ENCODE measurements around the gene EFNB2.
A peak's percentile ranks its signal among the peaks of the same experiment; 100 is the strongest.

Gene EFNB2

DNA sequence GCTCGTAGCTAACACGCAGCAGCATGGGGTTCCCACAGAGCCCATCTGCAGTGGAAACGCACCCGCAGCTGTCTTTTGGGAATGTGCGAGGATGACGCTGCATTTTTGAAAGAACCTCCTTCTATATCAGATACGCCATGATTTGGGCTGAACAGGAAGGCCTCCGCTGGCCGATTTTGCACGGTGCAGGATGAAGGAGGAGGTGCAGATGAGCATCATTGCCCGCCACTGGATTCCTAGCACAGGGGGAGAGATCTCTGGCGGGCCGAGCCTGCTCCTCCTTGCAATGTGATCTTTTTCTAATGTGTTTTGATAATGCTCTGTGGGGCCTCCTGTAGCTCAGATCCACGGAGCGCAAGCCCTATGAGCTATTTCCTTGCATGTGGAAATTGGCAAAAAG lies 55.5 kb downstream of the EFNB2 start:
- no peak for DNase-seq

- no peak for DNase-seq
Measured at GRCh38 chr13:106478116-106478515, 57.3 kb downstream of the EFNB2 start.

GRCh38 chr13:106477303-106477702 lies 58.2 kb downstream of the EFNB2 start:
- DNase-seq, result no peak

DNA sequence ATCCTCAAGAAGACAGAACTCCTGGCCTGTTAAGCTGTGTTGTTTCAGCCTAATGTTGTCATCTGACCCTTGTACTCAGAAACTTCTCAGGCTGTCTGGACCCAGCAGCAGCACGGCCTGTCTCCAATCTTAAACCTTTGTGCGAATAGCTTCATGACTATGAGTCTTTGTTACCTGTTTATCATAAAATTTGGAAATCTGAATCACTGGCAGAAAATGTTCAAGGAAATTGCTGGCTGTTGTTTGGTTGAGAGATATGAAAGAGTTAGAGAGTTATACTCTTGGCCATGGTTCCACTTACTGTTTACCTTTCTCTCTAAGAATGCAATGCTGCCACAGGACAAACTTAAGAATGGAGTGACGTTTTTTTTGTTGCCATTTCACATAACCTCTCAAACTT lies 59.6 kb downstream of the EFNB2 start:
- no peak for DNase-seq

DNA sequence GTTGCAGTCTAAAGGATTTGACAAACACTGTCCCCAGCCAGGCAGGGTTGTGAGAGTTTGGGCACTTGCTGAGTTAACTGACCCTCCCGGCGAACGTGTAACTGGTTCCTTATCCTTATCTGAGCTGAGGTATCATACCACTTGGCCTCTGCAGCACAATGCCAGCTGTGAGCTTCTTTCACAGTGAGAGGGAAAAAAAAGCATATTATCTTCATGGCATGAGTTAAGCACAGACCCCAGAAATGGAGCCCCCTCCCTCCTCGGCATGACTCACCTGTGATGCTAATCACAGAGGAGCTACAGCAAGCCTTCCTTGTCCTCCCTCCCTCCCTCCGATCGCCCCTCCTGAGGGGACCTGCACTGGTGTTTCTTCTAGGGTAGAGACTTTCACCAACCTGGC lies 60.5 kb downstream of the EFNB2 start:
- no peak for DNase-seq

- no peak for DNase-seq
Measured at GRCh38 chr13:106473154-106473553, 62.3 kb downstream of the EFNB2 start.

- DNase-seq, result no peak
Measured at GRCh38 chr13:106472621-106473020, 62.8 kb downstream of the EFNB2 start.

DNA sequence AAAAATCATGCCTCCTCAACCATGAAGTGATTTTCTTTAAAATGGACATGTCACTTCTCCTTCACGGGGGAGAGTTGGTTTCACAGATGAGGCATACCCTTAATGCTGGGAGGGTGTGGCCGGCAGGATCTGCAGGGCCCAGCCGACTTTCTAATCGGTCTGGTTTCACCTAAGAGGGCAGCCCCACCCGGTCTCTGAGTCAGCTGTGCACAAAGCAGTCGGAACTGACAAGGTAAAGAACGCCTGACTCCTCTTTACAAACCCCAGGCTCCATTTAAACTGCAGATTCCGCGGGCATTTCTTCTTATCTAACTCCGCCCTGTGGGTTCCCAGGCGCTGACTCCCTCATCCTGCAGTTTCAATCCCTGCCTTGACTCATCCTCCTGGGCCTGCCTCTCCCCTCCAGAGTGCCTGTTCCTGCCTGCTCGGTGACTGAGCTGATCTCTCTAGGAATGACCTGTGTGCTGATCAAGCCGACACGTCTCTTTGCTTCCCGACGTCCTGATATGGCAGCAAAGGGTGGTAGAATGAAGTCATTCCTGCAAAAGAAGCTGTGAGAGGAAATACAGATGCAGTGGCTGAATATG lies 63.4 kb downstream of the EFNB2 start:
- DNase-seq, result no peak

GRCh38 chr13:106470576-106470975 lies 64.9 kb downstream of the EFNB2 start:
- no peak for DNase-seq

DNA sequence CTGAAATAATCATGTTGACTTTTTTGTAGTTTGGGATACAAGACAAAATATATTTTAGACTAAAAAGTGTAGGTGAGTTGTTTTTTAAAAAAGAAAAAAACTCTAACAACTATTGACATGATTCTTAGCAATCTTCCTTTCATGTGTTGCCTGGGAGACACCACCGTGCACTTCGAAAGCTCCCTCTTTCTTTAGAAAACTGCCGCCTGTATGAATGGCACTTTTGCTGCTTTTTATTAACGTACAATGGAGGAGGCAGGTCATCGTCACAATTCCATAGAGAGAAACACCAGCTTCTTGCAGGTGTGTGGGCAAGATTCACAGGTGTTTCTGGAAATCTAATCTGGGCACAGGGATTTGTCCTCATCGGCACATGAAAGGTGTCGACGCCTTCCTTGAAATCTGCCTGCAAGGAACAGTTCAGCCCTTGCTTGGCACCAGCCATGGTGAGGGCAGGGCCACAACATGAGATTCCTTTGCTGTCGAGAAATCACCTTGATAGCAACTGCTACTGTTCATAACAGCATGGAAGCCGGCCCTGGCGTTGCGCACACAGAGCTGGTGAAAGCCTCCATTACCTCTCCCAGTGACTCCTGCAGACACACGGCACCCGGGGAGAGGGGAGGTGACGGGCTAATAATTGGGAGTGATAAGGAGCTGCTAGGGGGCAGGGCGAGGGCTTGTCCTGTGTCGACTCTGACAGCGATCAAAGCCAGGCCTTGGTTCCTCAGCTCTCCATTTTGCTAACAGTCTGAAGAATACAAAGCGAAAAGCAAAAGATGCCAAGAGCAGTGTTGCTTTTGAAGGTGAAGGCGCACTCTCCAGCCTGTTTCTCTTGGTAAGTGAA lies 66.5 kb downstream of the EFNB2 start:
- DNase-seq, result no peak

- DNase-seq, result no peak
Measured at GRCh38 chr13:106468207-106468606, 67.3 kb downstream of the EFNB2 start.

DNA sequence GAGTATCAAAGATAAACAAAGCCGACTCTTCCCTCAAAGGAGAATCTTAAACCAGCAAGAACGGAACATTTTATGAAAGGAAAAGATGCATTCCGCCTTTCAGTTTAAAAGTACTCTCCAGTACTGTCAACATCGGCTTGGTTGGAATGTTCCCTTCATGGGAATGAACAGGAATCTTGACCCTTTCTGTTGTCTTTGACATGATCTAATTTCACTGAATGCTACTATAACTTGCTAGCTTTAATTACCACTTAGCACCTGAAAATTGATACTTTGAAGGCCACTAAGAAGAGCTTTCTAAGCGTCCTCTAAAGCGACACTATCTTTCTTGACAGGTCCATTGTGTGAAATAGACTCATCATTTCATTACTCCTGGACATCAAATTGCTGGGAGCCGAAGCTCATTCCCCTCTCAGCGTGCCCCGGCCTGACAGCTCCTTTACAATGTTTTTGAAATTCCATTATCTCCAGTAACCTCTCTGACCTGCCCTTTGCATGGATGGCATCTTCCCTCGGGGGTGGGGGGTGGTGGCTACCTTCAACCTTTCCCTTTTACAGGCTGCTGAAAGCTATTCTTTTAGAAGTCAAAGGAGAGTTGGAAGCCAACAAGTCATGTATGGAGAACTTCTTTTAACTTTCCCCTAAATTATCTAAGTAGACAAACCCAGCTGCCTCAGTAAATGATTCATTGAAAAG lies 67.9 kb downstream of the EFNB2 start:
- DNase-seq, result no peak

- DNase-seq, result no peak
Measured at GRCh38 chr13:106466691-106467426, 68.6 kb downstream of the EFNB2 start.

GRCh38 chr13:106464076-106464475 lies 71.4 kb downstream of the EFNB2 start:
- no peak for DNase-seq

DNA sequence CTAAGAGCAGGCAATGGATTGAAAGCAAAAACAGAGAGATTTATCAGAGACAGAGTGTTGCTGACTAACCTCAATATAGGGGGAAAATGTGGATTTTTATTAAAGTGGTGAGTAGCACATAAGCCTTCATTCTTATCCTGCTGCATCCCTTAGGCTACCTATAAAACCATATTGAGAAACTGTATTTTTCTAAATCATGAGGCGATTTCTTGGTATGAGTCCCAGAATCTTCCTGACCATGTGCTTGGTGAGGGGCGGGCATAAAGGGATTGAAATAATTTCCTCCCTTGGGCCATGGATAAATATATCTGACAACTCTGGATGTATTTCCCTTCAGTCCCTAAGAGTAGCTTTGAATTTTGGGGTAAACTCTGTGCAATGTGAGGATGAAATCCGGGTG lies 72.8 kb downstream of the EFNB2 start:
- DNase-seq, result no peak

GRCh38 chr13:106455777-106456176 lies 79.7 kb downstream of the EFNB2 start:
- DNase-seq, result no peak

DNA sequence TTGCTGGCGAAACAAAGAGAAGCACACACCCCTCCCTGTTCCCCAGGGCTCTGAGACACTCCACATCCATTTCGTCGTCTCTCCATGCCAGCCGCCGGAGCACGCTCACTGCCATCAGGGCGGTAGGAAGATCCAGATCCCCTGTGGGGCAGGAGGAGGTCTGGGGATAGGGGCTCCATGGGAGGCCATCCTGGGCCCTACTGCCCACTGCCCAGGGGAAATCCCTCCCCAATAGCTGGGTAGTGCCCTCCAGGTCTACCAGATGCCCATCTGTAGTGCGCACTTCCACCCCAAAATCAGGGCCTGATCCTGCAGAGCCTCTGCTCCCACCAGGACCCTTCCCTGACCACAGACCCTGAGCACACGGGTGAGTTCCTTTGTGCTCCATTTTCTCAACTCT lies 80.3 kb downstream of the EFNB2 start:
- no peak for DNase-seq

GRCh38 chr13:106453101-106453500 lies 82.4 kb downstream of the EFNB2 start:
- DNase-seq, result no peak

DNA sequence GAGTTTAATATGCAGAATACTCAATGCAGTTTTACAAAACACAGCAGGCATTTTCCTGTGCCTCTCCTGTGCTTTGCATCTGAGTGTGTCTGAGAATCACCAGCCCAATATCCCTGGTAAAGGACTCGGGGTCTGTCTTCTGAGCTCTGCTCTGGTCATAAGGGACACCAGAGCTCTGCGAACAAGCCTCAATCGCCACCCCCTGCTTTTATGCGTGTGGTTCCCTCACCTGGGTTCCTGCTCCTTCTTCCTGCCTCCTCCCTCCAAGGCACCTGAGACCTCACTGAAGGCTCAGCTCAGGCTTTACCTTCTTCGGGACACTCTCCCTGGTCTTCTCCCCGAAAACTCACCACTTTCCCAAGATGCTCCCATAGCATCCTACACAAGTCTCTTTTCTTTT lies 84.5 kb downstream of the EFNB2 start:
- DNase-seq, result no peak

- peak; percentile 92 for DNase-seq
Measured at GRCh38 chr13:106449096-106449495, 86.4 kb downstream of the EFNB2 start.

DNA sequence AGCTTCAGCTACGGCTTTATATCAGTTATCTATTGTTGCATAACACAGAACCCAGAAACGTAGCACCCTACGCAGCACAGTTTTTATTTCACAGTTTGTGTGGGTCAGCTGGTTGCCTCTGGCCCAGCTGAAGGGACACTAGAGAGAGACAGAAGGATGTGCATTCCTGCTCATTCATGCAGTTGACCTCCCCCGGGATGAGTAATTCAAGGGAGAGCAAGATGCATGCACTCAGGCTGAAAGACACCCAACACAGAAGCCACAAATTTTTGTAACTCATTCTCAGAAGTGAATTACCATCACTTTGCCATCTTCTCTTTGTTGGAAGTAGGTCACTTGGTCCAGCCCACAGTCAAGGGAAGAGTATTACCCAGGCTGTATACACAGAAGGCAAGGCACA lies 89.5 kb downstream of the EFNB2 start:
- DNase-seq, result no peak

GRCh38 chr13:106443607-106444322 lies 91.7 kb downstream of the EFNB2 start:
- DNase-seq, result no peak

GRCh38 chr13:106440866-106441265 lies 94.6 kb downstream of the EFNB2 start:
- DNase-seq, result peak; percentile 85

All from NCI-H1105 treated with DMSO at 0.1 percent for 48 hours (cell line).